NB4 (cell line): ENCODE measurements around the gene PLEK2.
A peak's percentile ranks its signal among the peaks of the same experiment; 100 is the strongest.

Experiments used
- DNase-seq: peaks from one replicate; pipeline ENCODE4 v3.0.0; 2010; ENCODE audit warnings: low read depth
- H3K4me3 ChIP-seq: one replicate; pipeline ENCODE4 v1.5.1; 2011; ENCODE audit warnings: mild to moderate bottlenecking, low read depth, low read length, moderate library complexity
- MYC ChIP-seq: IDR thresholded peaks from 2 replicates; pipeline ENCODE4 v1.6.1; 2011; ENCODE audit warnings: low read depth, low read length
- POLR2A ChIP-seq: IDR thresholded peaks from 2 replicates; pipeline ENCODE4 v1.6.1; 2011; ENCODE audit warnings: mild to moderate bottlenecking; ENCODE audit not compliant: insufficient read length; ENCODE audit errors: extremely low read depth
- TF ChIP-seq, protein P1 (sequence below): IDR thresholded peaks from 2 replicates; pipeline ENCODE4 v1.6.1; 2011; ENCODE audit warnings: low read depth, low read length
- TF ChIP-seq, protein P2 (sequence below): IDR thresholded peaks from one replicate; pipeline ENCODE4 v1.5.1; 2012; ENCODE audit warnings: low read depth, low read length

PLEK2 gene

GRCh38 chr14:67371247-67372148 is 40.5 kb downstream of the PLEK2 start:
- H3K4me3 ChIP-seq, result no peak overlapping the region
- DNase-seq, result no peak
- TF ChIP-seq, protein P1, sequence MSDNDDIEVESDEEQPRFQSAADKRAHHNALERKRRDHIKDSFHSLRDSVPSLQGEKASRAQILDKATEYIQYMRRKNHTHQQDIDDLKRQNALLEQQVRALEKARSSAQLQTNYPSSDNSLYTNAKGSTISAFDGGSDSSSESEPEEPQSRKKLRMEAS, result no peak
- TF ChIP-seq, protein P2, sequence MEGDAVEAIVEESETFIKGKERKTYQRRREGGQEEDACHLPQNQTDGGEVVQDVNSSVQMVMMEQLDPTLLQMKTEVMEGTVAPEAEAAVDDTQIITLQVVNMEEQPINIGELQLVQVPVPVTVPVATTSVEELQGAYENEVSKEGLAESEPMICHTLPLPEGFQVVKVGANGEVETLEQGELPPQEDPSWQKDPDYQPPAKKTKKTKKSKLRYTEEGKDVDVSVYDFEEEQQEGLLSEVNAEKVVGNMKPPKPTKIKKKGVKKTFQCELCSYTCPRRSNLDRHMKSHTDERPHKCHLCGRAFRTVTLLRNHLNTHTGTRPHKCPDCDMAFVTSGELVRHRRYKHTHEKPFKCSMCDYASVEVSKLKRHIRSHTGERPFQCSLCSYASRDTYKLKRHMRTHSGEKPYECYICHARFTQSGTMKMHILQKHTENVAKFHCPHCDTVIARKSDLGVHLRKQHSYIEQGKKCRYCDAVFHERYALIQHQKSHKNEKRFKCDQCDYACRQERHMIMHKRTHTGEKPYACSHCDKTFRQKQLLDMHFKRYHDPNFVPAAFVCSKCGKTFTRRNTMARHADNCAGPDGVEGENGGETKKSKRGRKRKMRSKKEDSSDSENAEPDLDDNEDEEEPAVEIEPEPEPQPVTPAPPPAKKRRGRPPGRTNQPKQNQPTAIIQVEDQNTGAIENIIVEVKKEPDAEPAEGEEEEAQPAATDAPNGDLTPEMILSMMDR, result no peak
- TF ChIP-seq MYC (no peak), POLR2A (no peak)

DNA sequence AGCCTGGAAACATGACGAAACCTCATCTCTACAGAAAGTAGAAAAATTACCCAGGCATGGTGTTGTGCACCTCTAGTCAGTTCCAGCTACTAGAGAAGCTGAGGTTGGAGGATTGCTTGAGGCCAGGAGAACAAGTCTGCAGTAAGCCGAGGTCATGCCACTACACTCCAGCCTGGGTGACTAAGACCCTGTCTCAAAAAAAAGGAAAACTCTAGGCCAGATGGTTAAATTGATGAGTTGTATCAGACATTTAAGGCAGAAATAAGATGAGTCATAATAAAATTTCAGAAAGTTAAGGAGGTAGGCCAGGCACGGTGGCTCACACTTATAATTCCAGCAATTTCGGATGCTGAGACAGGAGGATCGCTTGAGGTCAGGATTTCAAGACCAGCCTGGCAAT is 41.1 kb downstream of the PLEK2 start:
- TF ChIP-seq, protein P1, result no peak
- TF ChIP-seq MYC (no peak), POLR2A (no peak)
- TF ChIP-seq, protein P2, result no peak
- no peak for DNase-seq
- H3K4me3 ChIP-seq, result no peak overlapping the region

DNA sequence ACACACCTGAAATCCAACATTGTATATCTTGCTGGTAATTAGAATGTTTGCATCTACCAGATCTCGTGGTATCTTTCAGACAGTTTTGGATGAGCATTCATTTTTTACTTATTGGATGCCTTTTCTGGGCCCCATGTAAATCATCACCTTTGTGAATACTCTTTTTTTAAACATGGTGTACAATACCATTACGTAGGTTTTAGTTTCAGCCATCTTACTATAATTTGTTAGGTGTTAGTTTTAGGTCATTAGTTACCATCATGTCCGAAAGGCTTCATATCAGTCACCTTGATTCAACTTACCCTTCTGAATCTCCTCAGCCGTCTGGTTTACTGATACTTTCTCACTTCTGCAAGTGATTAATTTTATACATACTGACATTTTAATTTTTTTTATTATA is 46.5 kb downstream of the PLEK2 start:
- H3K4me3 ChIP-seq, result no peak overlapping the region
- TF ChIP-seq, protein P1, result no peak
- TF ChIP-seq MYC, result no peak
- TF ChIP-seq, protein P2, result no peak
- TF ChIP-seq POLR2A, result no peak
- no peak for DNase-seq

DNA sequence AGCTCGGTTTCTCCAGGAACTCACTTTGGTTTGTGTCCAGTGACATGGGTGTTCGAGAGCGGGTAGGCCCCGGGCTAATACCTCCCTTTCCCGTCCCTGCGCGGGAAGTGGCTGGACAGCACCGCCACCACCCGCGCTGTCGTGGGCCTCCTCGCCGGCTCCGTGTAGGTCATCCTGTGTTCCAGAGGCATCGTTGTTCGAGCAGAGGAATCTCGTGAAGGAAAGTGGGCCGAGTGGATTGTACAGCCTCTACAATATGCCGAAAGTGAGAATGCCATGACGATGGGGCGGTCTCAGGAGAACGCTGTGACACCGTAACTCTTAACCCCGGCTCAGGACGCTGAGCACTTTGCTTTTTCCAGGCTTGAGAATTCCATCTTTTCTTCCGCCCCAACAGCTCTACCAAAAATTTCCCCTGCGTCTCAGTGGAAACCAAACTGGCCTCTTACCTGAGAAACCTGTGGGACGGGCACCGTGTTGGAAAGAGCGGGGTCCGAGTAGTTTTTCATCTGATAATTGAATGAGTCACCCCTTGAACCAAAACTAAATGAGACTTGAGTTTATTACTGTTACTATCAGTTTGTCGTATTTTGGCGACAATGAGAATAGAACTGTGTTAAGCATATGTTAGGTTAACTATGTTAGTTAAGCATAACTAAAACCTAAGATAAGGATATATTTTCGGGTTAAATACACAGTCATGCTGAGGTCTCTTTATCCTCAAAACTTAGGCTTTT is 51.3 kb downstream of the PLEK2 start:
- TF ChIP-seq POLR2A, result no peak
- TF ChIP-seq, protein P2, result no peak
- TF ChIP-seq, protein P1, result no peak
- no peak for TF ChIP-seq MYC
- peak overlapping the region; percentile 96 for H3K4me3 ChIP-seq
- no peak for DNase-seq

GRCh38 chr14:67359775-67360469 is 52.0 kb downstream of the PLEK2 start, which contains the start of the genes ATP6V1D and EIF2S1:
ATP6V1D (minus strand) TSS chr14:67359804; CDS start chr14:67359698, 106 bp downstream.
EIF2S1 (plus strand) TSS chr14:67360328; CDS start chr14:67364768, 4,440 bp downstream.
- TF ChIP-seq POLR2A, result peak; percentile 87
- TF ChIP-seq, protein P2, result peak; percentile 87
- TF ChIP-seq, protein P1, result peak; percentile 82
- TF ChIP-seq MYC, result peak; percentile 91

More at GRCh38 chr14:67359775-67360469, 52.0 kb downstream of the PLEK2 start, which contains the start of the genes ATP6V1D and EIF2S1:
- peak; percentile 99 for DNase-seq
- peak within 1 kb of the TSS; percentile 96 for H3K4me3 ChIP-seq
